Midbrain (tissue), 1 donor: ENCODE results near the gene HLA-G.
"Not testable (repeated sequence)": the region's sequence is repeated elsewhere in the genome, so short reads cannot be mapped to it uniquely, and the experiment has no call there.

ENCODE experiments used
- DNase-seq: peaks from one replicate; lab custom pipeline; 2025; lab: John Stamatoyannopoulos, UW

Gene HLA-G

DNA sequence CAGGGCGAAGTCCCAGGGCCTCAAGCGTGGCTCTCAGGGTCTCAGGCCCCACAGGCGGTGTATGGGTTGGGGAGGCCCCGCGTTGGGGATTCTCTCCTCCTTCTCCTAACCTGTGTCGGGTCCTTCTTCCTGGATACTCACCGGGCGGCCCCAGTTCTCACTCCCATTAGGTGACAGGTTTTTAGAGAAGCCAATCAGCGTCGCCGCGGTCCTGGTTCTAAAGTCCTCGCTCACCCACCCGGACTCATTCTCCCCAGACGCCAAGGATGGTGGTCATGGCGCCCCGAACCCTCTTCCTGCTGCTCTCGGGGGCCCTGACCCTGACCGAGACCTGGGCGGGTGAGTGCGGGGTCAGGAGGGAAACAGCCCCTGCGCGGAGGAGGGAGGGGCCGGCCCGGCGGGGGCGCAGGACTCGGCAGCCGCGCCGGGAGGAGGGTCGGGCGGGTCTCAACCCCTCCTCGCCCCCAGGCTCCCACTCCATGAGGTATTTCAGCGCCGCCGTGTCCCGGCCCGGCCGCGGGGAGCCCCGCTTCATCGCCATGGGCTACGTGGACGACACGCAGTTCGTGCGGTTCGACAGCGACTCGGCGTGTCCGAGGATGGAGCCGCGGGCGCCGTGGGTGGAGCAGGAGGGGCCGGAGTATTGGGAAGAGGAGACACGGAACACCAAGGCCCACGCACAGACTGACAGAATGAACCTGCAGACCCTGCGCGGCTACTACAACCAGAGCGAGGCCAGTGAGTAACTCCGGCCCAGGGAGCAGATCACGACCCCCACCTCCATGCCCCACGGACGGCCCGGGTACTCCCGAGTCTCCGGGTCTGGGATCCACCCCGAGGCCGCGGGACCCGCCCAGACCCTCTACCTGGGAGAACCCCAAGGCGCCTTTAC, at the start of gene HLA-G:
TSS of gene HLA-G (plus strand) at position 247 of the 892 bp plus-strand sequence. CDS start at position 267, 20 bp downstream.
- DNase-seq: no peak

DNA sequence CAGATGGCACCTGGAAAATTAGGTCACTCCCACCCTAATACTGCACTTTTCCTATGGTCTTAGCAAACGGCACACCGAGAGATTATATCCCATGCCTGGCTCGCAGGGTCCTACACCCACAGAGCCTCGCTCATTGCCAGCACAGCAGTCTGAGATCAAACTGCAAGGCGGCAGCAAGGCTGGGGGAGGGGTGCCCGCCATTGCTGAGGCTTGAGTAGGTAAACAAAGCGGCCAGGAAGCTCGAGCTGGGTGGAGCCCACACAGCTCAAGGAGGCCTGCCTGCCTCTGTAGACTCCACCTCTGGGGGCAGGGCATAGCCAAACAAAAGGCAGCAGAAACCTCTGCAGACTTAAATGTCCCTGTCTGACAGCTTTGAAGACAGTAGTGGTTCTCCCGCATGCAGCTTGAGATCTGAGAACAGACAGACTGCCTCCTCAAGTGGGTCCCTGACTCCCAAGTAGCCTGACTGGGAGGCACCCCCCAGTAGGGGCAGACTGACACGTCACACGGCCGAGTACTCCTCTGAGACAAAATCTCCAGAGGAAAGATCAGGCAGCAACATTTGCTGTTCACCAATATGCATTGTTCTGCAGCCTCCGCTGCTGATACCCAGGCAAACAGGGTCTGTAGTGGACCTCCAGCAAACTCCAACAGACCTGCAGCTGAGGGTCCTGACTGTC, 47.5 kb upstream of the HLA-G start:
- DNase-seq: not testable (repeated sequence)

DNA sequence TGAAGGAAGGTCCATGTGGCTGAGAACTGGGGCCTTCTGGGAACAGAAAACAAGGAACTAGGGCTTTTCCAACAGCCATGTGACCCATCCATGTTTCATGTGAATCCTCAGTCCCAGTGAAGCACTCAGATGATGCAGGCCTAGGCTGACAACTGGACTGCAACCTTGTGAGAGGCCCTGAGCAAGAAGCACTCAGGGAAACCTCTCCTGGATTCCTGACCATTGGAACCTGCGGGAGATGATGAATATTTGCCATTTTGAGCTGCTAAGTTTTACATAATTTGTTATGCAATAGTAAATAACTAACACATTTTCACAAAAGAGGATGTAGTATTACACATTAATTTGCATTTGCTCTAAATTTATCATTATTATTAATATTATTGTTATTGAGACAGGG, 38.4 kb upstream of the HLA-G start:
- DNase-seq: no peak

DNA sequence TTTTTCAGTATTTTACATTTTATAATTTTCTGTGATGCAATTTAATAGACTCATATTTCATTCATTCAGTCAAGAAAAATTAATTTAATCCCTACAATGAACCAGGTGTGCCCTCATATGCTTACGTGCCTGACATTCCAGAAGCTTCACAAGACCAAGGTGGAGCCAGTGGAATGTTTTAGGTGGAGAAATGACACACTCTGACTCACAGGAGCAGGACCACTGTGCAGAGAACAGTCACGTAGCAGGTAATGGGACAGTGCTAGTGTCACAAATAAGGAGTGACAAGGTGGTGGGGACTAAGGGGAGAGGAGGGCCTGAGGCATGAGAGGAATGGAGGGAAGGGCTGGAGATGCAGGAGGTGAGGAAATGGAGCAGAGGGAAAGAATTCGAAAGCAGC, 37.0 kb upstream of the HLA-G start:
- no peak for DNase-seq

DNA sequence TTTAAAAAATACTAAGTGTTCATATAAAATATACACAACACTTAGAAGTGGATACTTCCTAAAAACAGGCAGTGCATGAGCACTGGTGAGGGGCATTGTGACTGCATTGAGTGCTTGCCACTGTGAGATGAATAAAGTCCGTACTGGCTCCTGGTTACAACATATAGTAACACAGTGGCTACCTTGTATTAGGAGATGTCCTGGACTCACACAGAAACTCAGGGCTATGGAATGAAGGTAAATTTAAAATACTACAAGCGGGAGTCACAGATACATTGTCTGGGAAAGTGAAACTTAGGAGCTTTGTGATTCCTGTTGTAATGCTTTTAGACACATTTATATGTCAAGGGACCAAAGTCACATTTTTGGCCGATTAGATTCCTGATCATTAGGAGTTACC, 36.5 kb upstream of the HLA-G start:
- DNase-seq: no peak

DNA sequence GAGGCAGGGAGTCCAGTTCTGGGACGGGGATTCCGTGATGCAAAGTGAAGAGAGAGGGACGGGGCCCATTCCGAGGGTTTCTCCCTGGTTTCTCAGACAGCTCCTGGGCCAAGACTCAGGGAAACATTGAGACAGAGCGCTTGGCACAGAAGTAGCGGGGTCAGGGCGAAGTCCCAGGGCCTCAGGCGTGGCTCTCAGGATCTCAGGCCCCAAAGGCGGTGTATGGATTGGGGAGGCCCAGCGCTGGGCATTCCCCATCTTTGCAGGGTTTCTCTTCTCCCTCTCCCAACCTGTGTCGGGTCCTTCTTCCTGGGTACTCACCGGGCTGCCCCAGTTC, 35.9 kb upstream of the HLA-G start:
- no peak for DNase-seq

DNA sequence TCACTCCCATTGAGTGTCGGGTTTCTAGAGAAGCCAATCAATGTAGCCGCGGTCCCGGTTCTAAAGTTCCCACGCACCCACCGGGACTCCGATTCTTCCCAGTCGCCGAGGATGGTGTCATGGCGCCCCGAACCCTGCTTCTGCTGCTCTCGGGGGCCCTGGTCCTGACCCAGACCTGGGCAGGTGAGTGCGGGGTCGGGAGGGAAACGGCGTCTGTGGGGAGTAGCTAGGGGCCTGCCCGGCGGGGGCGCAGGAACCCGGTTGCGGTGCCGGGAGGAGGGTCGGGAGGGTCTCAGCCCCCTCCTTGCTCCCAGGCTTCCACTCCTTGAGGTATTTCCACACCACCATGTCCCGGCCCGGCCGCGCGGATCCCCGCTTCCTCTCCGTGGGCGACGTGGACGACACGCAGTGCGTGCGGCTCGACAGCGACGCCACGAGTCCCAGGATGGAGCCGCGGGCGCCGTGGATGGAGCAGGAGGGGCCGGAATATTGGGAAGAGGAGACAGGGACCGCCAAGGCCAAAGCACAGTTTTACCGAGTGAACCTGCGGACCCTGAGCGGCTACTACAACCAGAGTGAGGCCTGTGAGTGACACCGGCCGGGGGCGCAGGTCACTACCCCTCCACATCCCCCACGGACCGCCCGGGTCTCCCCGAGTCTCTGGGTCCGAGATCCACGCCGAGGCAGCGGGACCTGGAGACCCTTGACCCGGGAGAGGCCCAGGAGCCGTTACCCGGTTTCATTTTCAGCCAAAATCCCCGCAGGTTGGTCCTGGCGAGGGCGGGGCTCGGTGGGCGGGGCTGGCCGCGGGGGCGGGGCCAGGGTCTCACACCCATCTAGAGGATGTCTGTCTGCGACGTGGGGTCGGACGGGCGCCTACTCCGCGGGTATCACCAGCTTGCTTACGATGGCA, 35.2 kb upstream of the HLA-G start:
- peak; percentile 37 for DNase-seq

DNA sequence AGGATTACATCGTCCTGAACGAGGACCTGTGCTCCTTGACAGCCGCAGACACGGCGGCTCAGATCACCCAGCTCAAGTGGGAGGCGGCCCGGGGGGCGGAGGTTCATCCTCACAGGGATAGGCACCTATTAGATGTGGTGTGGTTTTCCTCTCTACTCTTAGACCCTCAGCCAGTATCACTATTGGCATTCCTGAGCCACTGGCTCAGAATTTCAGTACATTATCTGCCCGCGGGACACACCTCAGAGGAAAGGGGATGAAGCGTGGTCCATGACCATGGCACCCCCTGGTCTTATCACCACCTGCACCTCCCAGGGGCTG, 34.6 kb upstream of the HLA-G start:
- no peak for DNase-seq

DNA sequence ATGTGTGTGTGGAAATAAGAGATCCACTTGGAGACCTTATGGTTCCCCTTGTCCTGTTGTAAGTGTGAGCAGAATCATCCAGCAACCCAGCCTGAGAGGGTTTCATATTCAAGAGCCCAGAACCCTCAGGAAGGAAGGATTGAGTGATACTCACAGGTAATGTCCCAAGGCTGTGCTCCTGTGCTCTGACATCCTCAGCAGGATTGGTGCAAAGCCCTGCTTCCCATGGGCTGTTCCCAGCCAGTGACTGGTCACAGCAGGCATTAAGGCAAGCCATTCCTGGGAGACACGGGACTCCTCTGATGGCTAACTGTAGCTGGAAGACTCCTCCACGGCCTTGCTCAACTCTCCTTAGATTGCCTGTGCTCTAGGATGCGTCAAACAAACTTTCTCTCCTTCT, 33.8 kb upstream of the HLA-G start:
- no peak for DNase-seq

DNA sequence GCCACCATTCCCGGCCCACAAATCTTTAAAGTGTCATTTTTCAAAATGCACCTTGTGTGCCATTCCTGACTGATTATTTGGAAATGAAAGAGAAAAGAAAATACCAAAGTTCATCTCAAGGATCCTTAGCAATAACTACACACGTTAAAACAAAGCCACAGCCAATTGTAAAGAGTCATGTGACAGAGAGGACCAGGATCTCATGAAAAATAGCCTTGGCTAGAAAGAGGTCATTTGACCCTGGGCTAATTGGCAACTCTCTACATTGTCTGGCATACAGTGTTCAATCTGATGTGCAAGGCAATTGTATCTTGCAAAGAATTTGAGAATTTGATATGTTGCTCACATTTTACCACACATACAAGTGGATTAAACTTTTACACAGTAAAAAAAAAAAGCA, 31.6 kb upstream of the HLA-G start:
- no peak for DNase-seq

DNA sequence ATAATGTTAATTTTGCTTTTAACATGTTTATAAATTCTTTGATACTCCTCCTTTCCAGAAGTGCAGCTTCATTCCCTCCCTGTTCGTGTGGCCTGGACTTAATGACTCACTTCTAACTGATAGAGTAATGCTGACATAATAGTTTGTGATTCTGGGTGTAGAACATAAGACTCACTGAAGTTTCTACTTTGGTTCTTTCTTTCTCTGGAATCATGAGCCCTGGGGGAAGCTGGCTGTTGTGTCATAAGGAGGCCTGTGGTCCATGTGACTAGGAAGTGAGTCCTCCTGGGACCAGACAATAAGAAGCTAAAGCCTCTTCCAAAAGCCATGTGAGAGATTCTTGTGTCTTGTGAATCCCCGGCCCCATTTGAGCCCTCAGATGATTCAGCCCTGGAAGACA, 30.5 kb upstream of the HLA-G start:
- DNase-seq: no peak

DNA sequence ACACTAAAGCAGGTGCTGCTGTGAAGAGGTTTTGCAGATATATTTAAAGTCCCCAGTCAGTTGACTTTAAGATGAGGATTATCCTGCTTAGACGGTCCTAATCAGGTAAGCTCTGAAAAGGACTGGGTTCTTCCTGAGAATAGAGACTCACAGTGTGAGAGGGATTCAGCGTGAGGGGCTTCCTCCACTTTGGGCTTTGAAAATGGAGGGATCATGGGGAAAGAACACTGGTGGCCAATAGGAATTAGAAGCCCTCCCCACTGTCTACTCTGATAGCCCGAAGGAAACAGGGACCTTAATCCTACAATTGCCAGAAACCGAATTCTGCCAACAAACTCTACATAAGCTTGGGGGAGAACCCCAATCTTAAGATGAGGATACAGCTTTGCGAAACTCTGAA, 29.7 kb upstream of the HLA-G start:
- DNase-seq: no peak

DNA sequence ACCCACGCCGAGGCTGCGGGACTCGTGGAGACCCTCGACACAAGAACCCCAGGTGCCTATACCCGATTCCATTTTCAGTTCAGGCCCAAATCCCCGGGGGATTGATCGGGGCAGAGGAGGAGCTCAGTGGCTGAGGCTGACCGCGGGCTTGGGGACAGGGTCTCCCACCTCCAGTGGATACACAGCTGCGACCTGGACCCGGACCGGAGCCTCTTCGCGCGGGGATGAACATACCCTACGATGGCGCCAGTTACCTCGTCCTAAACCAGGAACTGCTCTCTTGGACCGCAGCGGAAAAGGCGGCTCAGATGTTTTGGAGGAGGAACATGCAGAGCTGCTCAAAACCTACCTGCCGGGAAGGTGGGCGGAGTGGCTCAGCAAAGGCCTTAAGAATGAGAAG, 27.4 kb upstream of the HLA-G start:
- no peak for DNase-seq

DNA sequence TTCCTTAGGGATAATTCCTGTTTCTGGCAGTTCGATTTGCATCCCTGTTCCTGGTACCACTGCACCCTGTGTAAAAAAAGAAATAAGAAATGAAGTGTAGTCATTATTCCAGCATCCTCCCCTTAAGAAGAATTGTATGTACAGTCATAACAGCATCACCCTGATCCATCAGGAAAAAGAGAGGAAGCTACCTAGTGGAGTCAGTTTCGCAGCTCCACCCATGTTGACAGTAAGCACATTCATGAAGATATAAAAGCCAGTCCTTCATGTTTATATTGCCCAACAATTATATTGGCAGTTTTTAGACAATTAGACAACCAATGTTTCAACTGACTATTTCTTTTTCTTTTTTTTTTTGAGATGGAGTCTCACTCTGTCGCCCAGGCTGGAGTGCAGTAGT, 21.2 kb upstream of the HLA-G start:
- DNase-seq: no peak

DNA sequence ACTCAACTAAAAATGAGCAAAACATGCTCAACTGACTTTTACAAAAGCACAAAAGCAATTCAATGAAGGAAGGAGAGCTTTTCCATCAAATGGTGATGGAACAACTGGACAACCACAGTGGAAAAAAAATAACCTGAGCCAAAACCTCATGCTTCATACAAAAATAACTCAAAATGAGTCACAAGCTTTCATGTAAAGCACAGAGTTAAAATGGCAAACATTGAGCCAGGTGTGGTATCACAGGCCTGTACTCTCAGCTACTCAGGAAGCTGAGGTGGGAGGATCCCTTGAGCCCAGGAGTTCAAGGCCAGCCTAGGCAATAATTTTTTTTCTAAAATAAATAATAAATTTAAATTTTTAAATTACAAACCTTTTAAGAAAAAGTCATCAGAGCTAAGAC, 18.4 kb upstream of the HLA-G start:
- DNase-seq: no peak

DNA sequence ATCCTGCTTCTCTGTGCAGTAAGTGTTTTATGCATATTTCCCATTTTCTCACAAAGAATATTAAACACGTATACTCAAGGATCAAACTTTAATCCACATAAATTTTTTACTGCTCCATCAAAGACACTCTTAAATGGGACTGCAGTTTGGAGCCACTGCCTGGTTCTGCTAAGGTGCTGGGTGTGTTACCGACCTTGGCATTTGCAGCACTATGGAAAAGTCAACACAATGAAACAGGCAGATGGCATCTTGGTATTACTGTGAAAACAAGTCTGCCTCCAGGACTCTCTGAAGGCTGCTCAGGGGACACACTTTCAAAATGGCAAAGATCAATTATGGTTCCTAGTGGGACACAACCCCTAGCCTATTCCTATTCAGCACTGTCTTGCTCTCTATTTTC, 17.3 kb upstream of the HLA-G start:
- no peak for DNase-seq

DNA sequence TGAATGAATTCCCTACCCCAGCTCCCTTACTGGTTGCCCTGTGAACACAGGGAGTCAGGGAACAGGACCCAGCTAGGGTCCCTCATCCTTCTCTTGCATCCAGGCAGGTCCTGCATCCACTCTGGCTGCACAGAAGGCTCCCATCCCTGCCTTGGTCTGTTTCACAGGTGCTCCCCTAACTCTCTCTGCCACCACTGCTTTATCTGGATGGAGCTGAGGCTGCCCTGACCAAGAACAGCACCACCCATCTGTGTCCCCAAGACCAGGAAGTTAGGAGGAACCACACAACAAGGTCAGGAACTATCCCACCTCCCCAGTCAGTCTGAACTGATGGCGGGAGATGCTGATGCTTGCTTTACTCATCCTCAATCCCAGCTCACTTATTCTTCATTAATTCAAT, 16.2 kb upstream of the HLA-G start:
- DNase-seq: no peak

DNA sequence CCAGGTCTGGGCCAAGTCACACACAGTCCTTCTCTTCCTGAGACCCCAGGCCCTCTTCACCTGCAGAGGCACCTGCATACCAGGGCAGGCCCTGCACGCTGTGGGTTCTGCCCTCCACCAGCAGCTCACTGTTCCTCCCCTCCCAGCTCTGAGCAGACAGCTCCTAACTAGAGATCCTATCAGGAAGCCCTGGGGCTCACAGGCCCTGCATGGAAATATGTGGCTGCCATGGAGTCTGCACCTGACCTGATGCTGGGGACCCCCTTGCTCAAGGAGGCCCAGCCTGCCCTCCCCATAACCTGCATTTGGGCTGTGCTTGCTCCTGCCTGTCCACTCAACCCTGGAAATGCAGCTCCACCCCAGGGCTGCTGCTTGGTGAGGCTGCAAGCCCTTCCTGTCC, 14.6 kb upstream of the HLA-G start:
- DNase-seq: no peak

DNA sequence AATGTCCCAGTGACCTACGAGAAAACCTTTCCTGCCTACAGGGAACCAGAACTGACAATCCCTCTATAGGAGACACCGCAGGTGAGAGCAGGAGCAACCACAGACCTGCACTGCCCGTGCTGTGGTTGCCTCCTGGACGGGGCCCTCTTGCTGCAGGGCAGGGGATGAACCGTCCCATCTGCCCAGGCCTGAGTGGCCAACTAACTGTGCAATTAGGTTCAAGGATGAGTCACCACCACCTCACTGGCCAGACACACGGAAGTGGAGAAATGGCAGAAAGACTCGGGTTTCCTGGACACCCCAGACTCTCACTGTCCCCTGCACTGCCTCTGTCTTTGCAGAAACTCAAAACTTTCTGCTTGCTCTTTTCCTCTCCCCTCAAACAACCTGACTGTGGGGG, 13.8 kb upstream of the HLA-G start:
- DNase-seq: no peak

DNA sequence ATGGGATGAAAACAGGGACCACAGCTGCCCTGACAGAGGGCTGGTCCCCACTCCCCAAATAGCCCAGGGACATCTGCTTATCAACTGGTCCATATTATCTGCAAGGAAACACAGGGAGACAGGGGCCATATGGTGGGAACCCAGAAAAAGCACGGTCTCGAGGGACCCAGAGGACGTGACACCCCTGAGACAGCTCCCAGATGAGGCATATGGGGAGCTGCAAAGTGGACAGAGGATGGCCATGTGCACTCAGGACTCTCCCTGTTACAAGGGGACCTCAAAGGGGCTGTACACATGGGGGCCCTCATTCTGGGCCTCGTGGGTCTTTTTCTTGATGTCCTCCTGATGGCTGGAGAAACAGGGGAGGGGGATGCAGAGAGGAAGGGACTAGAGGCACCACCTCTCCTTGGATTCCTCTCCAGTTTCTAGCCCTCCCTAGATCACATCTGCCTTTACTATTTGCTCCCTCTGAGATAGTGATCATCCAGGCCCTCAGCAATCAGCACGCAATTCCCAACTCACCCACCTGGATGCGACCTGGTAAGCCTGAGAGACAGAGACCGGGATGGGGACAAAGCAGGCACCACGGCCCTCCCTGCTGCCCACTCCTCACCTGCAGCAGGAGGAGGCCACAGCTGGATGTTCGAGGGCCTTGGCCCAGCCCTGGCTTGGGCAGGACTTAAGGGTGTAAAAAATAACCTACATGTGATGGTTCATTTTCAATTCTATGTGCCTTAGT, 13.1 kb upstream of the HLA-G start:
- no peak for DNase-seq

DNA sequence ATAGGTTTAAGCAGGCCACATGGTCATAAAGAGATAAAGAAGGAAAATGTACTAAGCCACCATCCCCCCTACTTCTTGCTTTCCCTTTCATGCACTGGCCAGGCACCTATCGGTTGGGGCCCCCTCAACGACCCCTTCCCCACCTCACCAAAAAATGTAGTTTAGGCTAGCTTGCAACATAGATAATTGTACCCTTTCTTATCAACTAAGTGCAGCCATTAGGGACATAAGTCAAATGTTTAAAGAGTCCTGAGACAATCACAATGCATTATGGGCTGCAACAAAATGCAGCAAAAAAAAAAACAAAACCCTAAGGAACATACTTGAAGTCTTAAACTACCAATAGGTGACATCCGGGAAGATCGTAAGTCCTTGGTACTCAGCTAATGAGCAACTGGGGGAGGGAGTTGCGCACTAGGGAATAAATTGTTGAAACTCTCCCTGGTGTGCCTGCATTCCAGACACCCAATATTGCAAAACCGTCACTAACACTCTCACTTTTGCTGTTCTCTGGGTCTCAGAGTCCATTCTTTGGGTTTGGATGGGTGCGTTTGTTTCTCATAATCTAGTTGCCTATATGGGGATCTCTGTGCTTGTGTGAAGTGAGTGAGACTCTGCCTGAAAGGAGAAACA, 12.4 kb upstream of the HLA-G start:
- no peak for DNase-seq

DNA sequence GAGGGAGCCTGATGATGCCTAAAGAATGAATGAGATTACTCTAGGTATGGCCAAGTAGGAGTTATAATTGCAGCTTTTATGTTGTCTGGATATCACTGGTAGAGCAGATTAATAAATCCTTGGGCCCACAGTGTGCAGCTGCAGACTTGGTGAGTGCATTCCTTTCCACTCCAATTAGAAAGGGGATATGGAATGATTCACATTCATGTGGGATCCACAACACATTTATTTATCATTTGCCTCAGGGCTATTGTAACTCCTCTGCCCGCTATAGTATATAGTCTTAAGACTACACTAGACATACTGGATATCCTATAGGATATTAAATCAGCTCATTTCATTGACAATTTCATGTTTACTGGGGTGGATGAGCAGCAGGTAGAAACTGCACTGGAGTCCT, 11.6 kb upstream of the HLA-G start:
- no peak for DNase-seq
